CD4-positive, alpha-beta T cell treated with Interferon gamma for 1 hour (primary cell): ENCODE measurements around the gene PCGF3.
"Not testable (repeated sequence)": the region's sequence is repeated elsewhere in the genome, so short reads cannot be mapped to it uniquely, and the experiment has no call there.

Experiments used
- DNase-seq: peaks from one replicate; pipeline ENCODE4 v3.0.0-alpha.2; 2020

Gene PCGF3

DNA sequence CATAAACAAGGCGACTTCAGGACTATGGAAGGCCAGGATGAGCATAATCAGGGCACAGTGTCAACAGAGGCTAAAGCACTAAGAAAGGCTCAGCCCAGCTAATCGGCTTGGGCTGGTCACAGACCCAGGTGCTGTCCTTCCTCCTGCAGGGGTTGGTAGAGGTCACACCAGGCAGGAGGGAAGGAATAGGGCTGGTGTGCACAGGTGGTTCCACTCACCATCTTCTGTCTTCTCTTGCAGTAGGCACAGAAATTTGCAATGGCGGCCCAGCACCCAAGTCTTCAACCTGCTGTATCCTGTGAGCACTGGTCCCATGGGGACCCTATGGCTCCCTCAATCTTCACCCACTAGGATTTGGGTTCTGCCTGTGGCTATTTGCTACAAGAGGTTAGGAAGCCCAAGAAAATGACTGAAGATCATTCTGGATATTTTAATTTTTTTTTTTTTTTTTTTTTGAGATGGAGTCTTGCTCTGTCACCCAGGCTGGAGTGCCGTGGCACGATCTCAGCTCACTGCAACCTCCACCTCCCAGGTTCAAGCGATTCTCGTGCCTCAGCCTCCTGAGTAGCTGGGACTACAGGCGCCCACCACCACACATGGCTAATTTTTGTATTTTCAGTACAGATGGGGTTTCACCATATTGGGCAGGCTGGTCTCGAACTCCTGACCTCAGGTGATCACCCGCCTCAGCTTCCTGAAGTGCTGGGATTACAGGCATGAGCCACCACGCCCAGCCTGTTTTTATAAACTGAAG, 35.6 kb upstream of the PCGF3 start:
- DNase-seq, result not testable (repeated sequence)

DNA sequence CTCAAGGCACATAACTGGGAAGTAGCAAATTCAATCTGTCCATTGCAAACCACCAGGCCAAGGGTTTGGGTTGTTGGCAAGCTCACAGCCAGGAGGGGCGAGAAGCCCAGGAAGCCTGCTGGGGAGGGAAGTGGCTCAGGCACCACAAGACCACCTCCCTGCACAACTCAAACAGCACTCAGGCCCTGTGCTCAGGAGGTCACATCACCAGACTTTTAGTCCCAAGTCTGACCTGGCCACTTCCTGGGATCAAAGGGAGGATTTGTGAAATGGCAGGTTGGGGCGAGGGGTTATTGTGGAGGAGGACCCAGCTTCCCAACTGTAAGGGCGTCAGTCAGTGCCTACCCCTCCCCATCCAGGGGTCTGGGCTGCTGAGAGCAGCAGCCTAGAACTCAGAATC, 33.9 kb upstream of the PCGF3 start:
- no peak for DNase-seq

DNA sequence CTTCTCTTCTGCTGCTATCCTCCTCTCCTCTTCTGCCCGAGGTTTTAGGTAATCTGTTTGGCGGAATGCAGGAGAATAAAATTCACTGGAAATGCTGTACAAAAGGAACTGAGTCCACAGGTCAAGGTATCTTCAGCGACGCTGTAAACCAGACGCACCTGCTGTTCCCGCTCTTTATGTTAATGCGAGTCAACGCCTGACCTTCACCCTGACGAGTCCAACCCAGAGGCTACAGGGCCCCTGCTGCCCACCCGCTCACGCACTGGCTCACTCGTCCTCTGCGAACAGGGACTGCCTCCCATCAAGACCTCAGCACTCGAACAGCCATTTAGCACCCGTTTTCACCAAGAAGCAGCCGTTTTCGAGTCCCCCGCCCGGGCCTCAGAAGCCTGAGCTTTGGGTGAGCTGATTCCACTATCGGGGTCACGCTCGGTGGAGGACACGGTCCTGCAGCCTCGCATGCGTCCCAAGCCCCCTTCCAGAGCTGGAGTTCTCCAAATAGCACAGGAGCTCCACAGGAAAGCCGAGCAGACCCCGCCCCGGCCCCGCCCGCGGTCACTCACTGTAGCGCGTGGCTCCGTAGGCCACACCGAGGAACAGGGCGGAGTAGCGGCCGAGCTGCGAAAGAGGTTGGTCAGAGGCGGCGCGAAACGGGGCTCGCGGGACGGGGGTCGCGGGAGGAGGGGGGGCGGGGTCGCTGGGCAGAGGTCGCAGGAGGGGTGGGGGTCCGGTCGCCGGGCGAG, 32.1 kb upstream of the PCGF3 start:
- DNase-seq, result no peak

DNA sequence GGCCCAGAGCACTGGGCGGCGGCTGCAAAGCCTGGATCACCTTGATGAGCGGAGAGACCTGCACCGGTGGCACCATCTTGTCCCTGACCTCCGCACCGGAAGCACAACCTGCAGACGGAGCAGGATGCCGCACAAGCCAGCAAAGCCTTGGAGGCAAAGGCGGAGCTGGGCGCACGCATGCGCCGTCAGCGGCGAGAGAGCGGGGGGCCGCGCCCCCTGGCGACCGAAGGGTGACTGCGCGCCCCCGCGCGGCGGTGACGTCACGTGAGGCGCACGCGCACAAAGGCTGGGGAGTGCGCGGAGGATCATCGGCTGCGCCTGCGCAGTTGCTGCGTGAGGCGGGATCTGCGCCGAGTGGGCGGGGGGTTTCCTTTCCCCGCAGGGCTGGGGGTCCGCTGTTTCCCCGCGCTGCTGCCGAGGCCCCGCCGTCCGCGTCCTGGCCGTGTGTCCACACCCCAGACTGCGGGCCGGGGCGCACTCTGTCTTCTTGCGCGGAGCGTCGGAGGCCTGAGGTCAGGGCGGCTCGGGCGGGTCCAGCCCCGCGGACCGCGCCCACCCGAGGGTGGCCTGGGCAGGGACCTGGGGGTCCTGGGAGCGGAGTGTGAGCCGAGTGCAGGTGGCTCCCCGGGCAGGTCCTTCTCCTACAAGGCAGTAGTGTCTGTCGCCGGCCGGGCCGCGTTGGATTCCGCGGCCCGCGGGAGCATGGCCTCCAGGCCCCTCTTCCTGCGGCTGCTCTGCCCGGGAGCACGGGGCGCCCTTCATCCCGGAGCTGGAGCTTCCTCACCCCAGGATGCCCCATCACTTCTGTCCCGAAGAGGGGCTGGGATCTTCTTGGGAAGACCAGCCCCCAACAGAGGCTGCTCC, 31.2 kb upstream of the PCGF3 start, which contains the start of the genes ATP5ME and MYL5:
Gene ATP5ME (minus strand): TSS at position 105 of the 864 bp plus-strand sequence. CDS start 29 bp downstream, at position 76.
Gene MYL5 (plus strand): TSS at position 371 of the 864 bp plus-strand sequence. CDS start 3,485 bp downstream, outside the sequence.
- DNase-seq, result peak; percentile 98

- no peak for DNase-seq
Observed at GRCh38 chr4:675036-675882, 30.4 kb upstream of the PCGF3 start.

GRCh38 chr4:675980-676870, 29.4 kb upstream of the PCGF3 start:
- no peak for DNase-seq

- no peak for DNase-seq
Observed at GRCh38 chr4:676871-677235, 28.8 kb upstream of the PCGF3 start.

DNA sequence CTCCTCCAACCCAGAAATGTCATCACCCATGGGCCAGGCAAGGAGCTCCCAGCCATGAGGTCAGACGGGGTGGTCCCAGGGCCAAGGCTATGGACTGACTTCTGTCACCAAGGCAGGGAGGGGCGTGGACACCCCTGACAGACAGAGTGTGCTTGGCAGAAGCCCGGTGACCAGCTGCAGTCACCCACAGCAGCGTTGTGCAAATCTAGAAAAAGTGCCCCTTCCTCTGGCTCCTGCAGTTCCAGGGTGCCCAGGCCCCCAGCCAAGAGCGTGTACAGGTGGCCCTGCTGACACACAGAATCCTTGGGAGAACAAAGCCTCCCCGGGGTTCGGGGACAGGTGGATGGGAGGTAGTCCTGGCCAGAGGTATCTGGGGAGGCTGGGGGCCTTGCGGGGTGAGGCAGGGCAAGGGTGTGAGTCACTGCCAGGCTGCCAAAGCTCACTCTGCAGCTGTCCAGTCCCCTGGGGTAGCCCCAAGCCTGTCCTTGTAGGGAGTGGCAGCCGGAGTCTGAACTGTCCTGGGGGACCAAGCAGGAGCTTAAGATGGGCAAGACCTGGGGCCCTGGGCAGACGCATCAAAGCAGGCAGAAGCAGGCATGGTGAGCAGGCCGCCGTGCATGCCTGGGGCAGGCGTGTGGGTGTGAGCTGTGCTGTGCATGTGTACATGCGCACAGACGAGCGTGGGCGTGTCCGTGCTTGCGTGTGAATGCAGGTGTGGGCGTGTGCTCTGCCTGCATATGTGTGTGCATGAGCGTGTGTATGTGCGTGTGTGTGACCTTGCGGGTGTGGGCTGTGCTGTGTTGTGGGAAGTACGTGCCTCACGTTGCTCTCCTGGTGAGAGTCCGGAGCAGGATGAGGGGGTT, 28.0 kb upstream of the PCGF3 start:
- DNase-seq, result no peak

GRCh38 chr4:678331-679103, 27.1 kb upstream of the PCGF3 start:
- no peak for DNase-seq

GRCh38 chr4:679104-679481, 26.5 kb upstream of the PCGF3 start:
- DNase-seq, result no peak

DNA sequence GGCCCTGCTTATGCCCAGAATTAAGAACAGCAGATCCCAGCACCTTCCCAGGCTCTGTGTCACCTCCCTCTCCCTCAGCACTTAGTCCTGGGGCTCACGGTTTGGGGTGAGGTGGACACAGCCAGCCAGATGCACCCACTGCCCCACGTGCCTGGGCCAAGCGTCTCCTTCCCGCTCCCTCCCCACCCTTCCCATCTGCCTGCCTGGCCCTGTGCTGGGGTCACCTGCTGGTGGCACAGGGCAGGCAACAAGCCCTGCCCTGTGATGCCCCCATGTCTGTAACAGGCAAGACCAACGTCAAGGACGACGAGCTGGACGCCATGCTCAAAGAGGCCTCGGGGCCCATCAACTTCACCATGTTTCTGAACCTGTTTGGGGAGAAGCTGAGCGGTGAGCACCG, 26.0 kb upstream of the PCGF3 start:
- no peak for DNase-seq

DNA sequence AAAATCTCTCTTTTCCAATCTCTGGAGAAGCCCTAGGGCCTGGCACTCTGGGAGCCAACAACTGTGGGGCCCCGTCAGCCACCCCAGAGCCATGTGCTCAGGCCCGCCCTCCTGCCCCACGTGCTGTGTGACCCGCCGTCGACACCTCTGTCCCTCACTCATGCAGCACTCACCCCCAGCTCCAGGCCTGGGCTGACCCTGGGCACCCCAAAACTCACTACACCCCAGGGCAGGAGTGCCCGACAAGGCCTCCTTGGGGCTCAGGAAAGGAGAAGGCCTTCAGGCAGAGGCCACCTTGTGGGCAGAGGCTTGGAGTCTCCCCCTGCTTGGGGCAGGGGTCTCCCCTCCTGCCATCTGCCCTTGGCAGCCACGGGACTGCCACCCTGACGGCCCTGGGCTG, 25.5 kb upstream of the PCGF3 start:
- no peak for DNase-seq

GRCh38 chr4:680551-680927, 25.1 kb upstream of the PCGF3 start:
- DNase-seq, result peak; percentile 25

- peak; percentile 71 for DNase-seq
Observed at GRCh38 chr4:680928-681645, 24.5 kb upstream of the PCGF3 start.

DNA sequence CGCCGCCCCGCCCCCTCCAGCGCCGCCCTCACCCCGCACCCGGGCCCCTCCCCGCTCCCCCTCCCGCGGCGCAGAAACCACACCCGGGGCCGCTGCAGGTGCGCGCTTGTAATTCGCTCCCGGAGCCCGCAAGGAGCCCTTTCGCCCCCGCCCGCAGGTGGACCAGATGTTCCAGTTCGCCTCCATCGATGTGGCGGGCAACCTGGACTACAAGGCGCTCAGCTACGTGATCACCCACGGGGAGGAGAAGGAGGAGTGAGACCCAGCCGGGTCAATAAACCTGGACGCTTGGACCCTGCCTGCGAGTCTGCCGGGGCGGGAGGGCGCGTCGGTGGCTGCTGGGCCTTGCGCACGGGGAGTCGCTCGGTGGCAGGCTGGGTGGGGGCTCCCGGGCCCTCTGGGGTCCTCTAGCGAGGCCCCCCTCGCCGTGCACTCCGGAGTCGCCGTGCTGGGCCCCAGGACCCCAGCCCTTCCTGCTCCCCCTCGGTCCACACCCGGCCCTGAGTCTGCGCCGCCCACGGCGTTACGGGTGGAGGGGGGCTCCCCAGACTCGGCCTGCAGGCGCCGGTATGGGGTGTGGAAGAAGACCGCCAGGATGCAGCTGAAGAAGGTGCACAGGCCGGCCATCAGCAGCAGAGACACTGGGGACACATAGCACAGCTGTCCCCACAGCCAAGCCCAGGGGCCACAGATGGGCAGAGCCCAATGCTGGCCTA, 23.7 kb upstream of the PCGF3 start:
- peak; percentile 49 for DNase-seq

- no peak for DNase-seq
Observed at GRCh38 chr4:682490-683172, 23.0 kb upstream of the PCGF3 start.

- DNase-seq, result no peak
Observed at GRCh38 chr4:683247-683897, 22.3 kb upstream of the PCGF3 start.
